GM21367 (cell line): ENCODE measurements around the gene HIPK2.

Experiments used
- ATAC-seq: cut with Tn5 transposase; IDR thresholded peaks from one replicate; pipeline ENCODE4 v1.9.1; 2021; ENCODE audit not compliant: unreplicated experiment

Gene HIPK2

GRCh38 chr7:139574618-139575337 is 203.0 kb downstream of the HIPK2 start:
- no peak for ATAC-seq

- no peak for ATAC-seq
Observed at GRCh38 chr7:139573871-139574270, 203.9 kb downstream of the HIPK2 start.

- no peak for ATAC-seq
Observed at GRCh38 chr7:139572704-139573385, 205.0 kb downstream of the HIPK2 start.

DNA sequence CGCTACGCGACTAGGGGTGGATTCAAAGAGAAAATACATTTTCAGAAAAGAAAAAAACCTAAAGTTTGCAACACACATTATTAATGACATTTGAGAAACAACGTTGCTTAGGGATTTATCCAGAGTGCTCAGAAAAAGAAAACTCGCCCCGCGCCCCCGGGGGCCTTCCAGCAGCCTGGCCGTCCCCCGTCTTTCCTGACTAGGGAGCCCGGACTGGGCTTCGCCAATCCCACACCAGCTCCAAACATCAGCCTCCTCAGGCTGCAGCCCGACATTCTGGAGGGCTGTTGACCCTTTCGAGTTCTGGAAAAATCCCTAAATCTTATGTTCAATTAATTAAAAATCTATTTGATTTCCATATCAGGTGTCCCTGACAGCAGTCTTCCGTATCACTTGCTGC is 205.7 kb downstream of the HIPK2 start:
- ATAC-seq, result no peak

DNA sequence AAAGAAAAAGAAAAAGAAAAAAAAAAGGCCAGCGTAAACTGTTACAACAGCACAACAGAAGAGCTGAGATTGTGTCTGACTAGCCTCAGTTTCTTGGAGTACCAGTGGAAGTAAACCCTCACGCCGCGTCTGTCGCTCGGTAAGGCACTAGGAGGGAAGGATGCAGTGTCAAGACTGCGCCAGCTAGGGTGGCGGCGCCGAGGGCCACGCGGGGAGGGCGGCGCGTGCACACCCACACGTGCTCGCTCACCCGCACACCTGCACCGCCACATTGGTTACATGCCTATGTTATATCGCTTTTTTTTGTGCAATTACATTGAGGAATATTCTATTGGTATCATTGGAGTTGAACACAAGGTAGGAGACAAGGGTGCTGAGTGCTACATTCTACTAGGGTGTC is 206.1 kb downstream of the HIPK2 start:
- ATAC-seq, result no peak

DNA sequence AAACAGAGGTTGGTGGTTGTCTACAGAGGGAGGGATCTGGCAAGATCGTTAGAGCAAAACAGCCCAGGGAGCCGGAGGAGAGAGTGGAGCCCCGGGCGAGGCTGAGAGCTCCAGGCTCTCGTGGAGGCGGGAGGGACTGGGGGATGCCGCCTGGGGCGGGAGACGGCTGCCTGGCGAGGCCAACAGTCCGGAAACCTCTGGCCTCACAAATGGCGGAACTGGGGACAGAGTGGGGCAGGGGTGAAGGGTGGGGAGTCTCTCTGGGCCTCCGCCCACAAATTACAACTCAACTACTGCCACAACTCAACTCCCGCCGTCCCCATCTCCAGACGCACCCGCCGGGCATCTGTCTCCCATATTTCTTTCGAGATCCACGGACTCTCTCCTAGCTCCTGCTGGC is 206.6 kb downstream of the HIPK2 start:
- ATAC-seq, result no peak

GRCh38 chr7:139570626-139571025 is 207.2 kb downstream of the HIPK2 start:
- no peak for ATAC-seq

GRCh38 chr7:139570119-139570518 is 207.7 kb downstream of the HIPK2 start:
- no peak for ATAC-seq

GRCh38 chr7:139568813-139569490 is 208.8 kb downstream of the HIPK2 start:
- no peak for ATAC-seq

DNA sequence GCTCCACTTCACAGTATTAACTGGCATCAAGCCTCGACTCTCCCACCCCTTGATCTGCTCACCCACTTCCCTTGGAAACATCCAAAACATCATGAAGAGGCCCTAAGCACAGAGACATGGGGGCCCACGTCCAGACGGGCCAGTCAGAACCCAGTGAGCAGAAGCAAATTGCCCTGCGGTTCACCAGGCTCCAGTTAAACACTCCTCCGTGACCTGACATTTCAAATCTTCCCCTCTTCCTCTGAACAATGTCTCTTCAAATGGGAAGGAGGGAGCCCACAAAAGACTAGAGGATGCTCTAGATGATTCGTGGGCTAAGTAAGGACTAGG is 209.5 kb downstream of the HIPK2 start:
- no peak for ATAC-seq

DNA sequence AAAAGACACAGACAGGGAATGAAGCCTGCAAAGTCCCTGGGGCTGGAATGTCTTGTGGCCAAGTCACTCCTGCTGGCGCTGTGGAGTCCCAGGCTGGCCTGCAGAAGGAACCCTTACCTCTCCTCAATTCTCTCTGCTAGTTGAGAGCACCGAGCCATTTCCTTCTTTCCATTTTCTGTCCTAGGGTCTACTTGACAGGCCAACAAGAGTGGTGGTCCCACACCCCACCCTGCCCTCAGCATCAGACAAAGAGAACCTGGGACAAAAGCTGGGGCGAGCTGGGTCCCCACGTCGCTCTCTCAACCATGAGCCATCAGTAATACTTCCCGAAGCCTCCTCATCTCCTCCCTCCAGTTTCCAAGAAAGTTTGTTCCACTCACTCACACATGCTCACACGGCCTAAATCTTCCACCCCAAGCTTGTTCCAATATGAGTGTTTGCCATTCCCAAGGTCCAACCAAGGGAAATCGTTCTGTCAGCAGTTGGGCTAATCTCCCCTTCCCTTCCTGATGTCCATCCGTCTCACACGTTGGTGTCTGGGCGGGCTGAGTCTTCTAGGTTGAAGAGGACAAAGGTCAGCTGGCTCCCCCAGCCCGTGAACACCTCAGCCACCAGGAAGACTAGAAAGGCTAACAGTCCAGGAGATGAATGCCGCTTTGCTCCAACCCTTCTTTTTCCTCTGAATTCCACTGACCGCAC is 210.0 kb downstream of the HIPK2 start:
- ATAC-seq, result no peak

- no peak for ATAC-seq
Observed at GRCh38 chr7:139566736-139567646, 210.8 kb downstream of the HIPK2 start.

GRCh38 chr7:139566075-139566474 is 211.7 kb downstream of the HIPK2 start:
- ATAC-seq, result no peak

- ATAC-seq, result no peak
Observed at GRCh38 chr7:139563856-139564255, 213.9 kb downstream of the HIPK2 start.

GRCh38 chr7:139562961-139563565 is 214.7 kb downstream of the HIPK2 start:
- no peak for ATAC-seq

DNA sequence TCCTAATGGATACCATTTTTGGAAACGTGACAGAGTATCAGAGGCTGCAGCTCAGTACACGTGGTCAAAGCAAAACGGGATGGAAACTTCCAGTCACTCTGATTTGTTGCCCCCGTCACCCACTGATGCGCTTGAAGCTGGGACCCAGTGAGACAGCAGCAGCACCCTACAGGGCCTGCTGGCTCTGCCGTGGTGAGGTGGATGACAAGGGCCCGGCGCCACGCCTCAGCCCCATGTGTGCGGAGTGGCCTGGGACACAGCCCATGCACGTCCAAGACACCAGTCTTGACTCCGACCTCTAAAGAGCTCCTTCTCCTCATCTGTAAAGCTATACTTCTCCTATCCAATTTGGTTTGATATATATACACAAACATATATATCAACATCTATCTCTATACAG is 215.3 kb downstream of the HIPK2 start:
- ATAC-seq, result no peak

GRCh38 chr7:139560678-139561077 is 217.1 kb downstream of the HIPK2 start:
- ATAC-seq, result no peak

DNA sequence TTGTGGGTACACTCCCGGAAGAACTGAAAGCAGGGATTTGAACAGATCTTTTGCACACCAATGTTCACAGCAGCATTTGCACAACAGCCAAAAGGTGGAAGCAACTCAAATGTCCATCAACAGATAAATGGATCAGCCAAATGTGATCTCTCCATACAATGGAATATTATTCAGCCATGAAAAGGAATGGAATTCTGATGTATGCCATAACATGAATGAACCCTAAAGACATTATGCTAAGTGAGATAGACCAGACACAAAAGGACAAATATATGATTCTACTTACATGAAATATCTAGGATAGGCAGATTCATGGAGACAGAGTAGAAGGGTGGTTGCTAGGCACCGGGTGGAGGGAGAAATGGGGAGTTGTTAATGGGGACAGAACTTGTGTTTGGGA is 217.6 kb downstream of the HIPK2 start:
- no peak for ATAC-seq

GRCh38 chr7:139559364-139560105 is 218.3 kb downstream of the HIPK2 start:
- no peak for ATAC-seq
